ENCODE data around the gene ZIC5. TPM values are rescaled to one million over a fixed set of nuclear protein-coding genes. Genes with fewer than 3 reads are reported as not detected.

Gene ZIC5
- total and polyA plus RNA-seq, 4 donors: not detected

- Histone ChIP-seq H3K27ac (ENCODE audit: low read depth in 1 of 2, low read length in 2 of 2) (no peak overlapping the region), H3K4me3 (ENCODE audit: low read depth in 1 of 3, low read length in 3 of 3) (no peak overlapping the region), H3K27me3 (ENCODE audit: control insufficient read depth in 4 of 4, insufficient read depth in 4 of 4, low read length in 3 of 4) (peaks cover 24 to 55% (median 36%) of the 10 kb centered on the region in 4 donors), H3K9ac (ENCODE audit: low read depth in 1 of 2, low read length in 2 of 2) (no peak overlapping the region), H3K36me3 (ENCODE audit: control insufficient read depth in 4 of 4, insufficient read depth in 3 of 4, low read depth in 1 of 4, low read length in 3 of 4) (no peaks in the 10 kb centered on the region), H3K4me1 (ENCODE audit: control insufficient read depth in 4 of 4, insufficient read depth in 4 of 4, low read length in 3 of 4) (peaks cover 9 to 22% (median 17%) of the 10 kb centered on the region in 4 donors), H3K9me3 (ENCODE audit: control insufficient read depth in 4 of 4, low read length in 3 of 4) (peaks cover 0 to 11% (median 1%) of the 10 kb centered on the region in 4 donors)
- TF ChIP-seq CTCF (IDR thresholded peaks at IDR 0.05; ENCODE audit: low read depth, low read length, missing input control): no peak
- TF ChIP-seq MAX (IDR thresholded peaks at IDR 0.05): no peak
- TF ChIP-seq FOXA2 (IDR thresholded peaks at IDR 0.05): no peak
- TF ChIP-seq YY1 (IDR thresholded peaks at IDR 0.05): no peak
- TF ChIP-seq SP1 (IDR thresholded peaks at IDR 0.05): no peak
- no peak for TF ChIP-seq ZBTB33 (IDR thresholded peaks at IDR 0.05)
- TF ChIP-seq RXRA (IDR thresholded peaks at IDR 0.05): no peak
- 66% methylated on average over 5 of the region's 5 CpGs for WGBS
- DNase-seq (ENCODE audit: low spot score): no peak
Observed at GRCh38 chr13:99976575-99976974, 5.0 kb upstream of the ZIC5 start.

- no peak for DNase-seq (ENCODE audit: low spot score)
- no peak for TF ChIP-seq NR2F2 (IDR thresholded peaks at IDR 0.05)
- 24% methylated on average over 19 of the region's 19 CpGs for WGBS
- no peak overlapping the region for H3K27ac ChIP-seq (ENCODE audit: low read depth in 1 of 2, low read length in 2 of 2)
- no peaks in the 10 kb centered on the region for H3K36me3 ChIP-seq (ENCODE audit: control insufficient read depth in 4 of 4, insufficient read depth in 3 of 4, low read depth in 1 of 4, low read length in 3 of 4)
- H3K9me3 ChIP-seq (ENCODE audit: control insufficient read depth in 4 of 4, low read length in 3 of 4): peaks cover 0 to 11% (median 1%) of the 10 kb centered on the region in 4 donors
- H3K27me3 ChIP-seq (ENCODE audit: control insufficient read depth in 4 of 4, insufficient read depth in 4 of 4, low read length in 3 of 4): peaks cover 24 to 56% (median 37%) of the 10 kb centered on the region in 4 donors
- H3K4me3 ChIP-seq (ENCODE audit: low read depth in 1 of 3, low read length in 3 of 3): no peak overlapping the region
- H3K9ac ChIP-seq (ENCODE audit: low read depth in 1 of 2, low read length in 2 of 2): no peak overlapping the region
- H3K4me1 ChIP-seq (ENCODE audit: control insufficient read depth in 4 of 4, insufficient read depth in 4 of 4, low read length in 3 of 4): peaks cover 4 to 22% (median 16%) of the 10 kb centered on the region in 4 donors
Observed at GRCh38 chr13:99975626-99976025, 4.1 kb upstream of the ZIC5 start.

GRCh38 chr13:99974939-99975561 is 3.5 kb upstream of the ZIC5 start:
- no peak for DNase-seq (ENCODE audit: low spot score)
- peaks cover 0 to 11% (median 1%) of the 10 kb centered on the region in 4 donors for H3K9me3 ChIP-seq (ENCODE audit: control insufficient read depth in 4 of 4, low read length in 3 of 4)

More at GRCh38 chr13:99974939-99975561, 3.5 kb upstream of the ZIC5 start:
- peaks cover 1 to 22% (median 17%) of the 10 kb centered on the region in 4 donors for H3K4me1 ChIP-seq (ENCODE audit: control insufficient read depth in 4 of 4, insufficient read depth in 4 of 4, low read length in 3 of 4)
- TF ChIP-seq JUND (IDR thresholded peaks at IDR 0.05) (no peak), ATF3 (IDR thresholded peaks at IDR 0.05) (no peak), MAX (IDR thresholded peaks at IDR 0.05) (no peak), RXRA (IDR thresholded peaks at IDR 0.05) (no peak), EGR1 (IDR thresholded peaks at IDR 0.05; ENCODE audit: low read depth in 2 of 2) (no peak), FOXA2 (IDR thresholded peaks at IDR 0.05) (no peak), NR2F2 (IDR thresholded peaks at IDR 0.05) (no peak), RAD21 (IDR thresholded peaks at IDR 0.05) (no peak), CTCF (IDR thresholded peaks at IDR 0.05; ENCODE audit: low read depth, low read length, missing input control) (no peak), TAF1 (conservative IDR thresholded peaks at IDR 0.05) (no peak), GABPA (IDR thresholded peaks at IDR 0.05 in 1 of 2, conservative IDR thresholded peaks at IDR 0.05 in 1 of 2) (no peak), FOXA1 (IDR thresholded peaks at IDR 0.05) (no peak), ZBTB33 (IDR thresholded peaks at IDR 0.05) (no peak), HNF4G (IDR thresholded peaks at IDR 0.05) (no peak)
- WGBS: 12% methylated on average over 34 of the region's 34 CpGs
- no peak overlapping the region for H3K27ac ChIP-seq (ENCODE audit: low read depth in 1 of 2, low read length in 2 of 2)
- H3K4me3 ChIP-seq (ENCODE audit: low read depth in 1 of 3, low read length in 3 of 3): no peak overlapping the region
- H3K9ac ChIP-seq (ENCODE audit: low read depth in 1 of 2, low read length in 2 of 2): no peak overlapping the region
- peaks cover 24 to 56% (median 38%) of the 10 kb centered on the region in 4 donors for H3K27me3 ChIP-seq (ENCODE audit: control insufficient read depth in 4 of 4, insufficient read depth in 4 of 4, low read length in 3 of 4)
- H3K36me3 ChIP-seq (ENCODE audit: control insufficient read depth in 4 of 4, insufficient read depth in 3 of 4, low read depth in 1 of 4, low read length in 3 of 4): no peaks in the 10 kb centered on the region

Data from liver (tissue), 9 donors.